GM18526 (cell line): ENCODE measurements around the gene VPS45.

ENCODE experiments used
- POLR2A ChIP-seq: IDR thresholded peaks from 3 replicates; pipeline ENCODE4 v1.6.1; 2011; ENCODE audit not compliant: insufficient read length; ENCODE audit errors: extremely low read depth

Gene VPS45

GRCh38 chr1:150186789-150187559, 119.4 kb downstream of the VPS45 start:
- TF ChIP-seq POLR2A: no peak

- TF ChIP-seq POLR2A: no peak
These were observed 120.0 kb downstream of the VPS45 start for GRCh38 chr1:150187560-150187931.

- TF ChIP-seq POLR2A: no peak
These were observed 124.4 kb downstream of the VPS45 start for GRCh38 chr1:150192012-150192411.

- no peak for TF ChIP-seq POLR2A
These were observed 126.9 kb downstream of the VPS45 start for GRCh38 chr1:150194381-150195031.
